Testis (tissue), 2 donors: Measurements from ENCODE around the gene PPP1R9A.

ENCODE experiments used
- CTCF ChIP-seq, 3 experiments: fragments of 450-650 bp in 2 of 3; fragments of 200-600 bp in 1 of 3; sonication (generic) in 1 of 3; IDR thresholded peaks; one replicate each; pipeline ENCODE4 v1.5.1; 2016 to 2019; ENCODE audit warnings: antibody characterized with exemption in 3 of 3, mild to moderate bottlenecking in 2 of 3, moderate library complexity in 1 of 3
- POLR2A ChIP-seq: fragments of 450-650 bp; IDR thresholded peaks from one replicate; pipeline ENCODE4 v1.6.1; 2017; ENCODE audit warnings: antibody characterized with exemption, mild to moderate bottlenecking, moderate library complexity

- TF ChIP-seq POLR2A (no peak), CTCF (IDR thresholded peaks at IDR 0.05) (no peak)
Observed at GRCh38 chr7:95296456-95296855, 389.1 kb downstream of the PPP1R9A start.
